IPS DF 6.9 (cell line): ENCODE results near the gene NRXN3.
"Not testable (repeated sequence)": the region's sequence is repeated elsewhere in the genome, so short reads cannot be mapped to it uniquely, and the experiment has no call there.

Experiments
- DNase-seq: peaks from one replicate; pipeline ENCODE4 v3.0.0-alpha.2; 2013; ENCODE audit warnings: low read depth, low spot score
- H3K27ac ChIP-seq: one replicate; pipeline ENCODE4 v1.5.1; 2013; ENCODE audit warnings: low read length, control low read depth
- H3K27me3 ChIP-seq: 2 replicates; pipeline ENCODE4 v1.6.1; 2013; ENCODE audit warnings: mild to moderate bottlenecking, low read length; ENCODE audit not compliant: control insufficient read depth, insufficient read depth
- H3K36me3 ChIP-seq: 2 replicates; pipeline ENCODE4 v1.6.1; 2013; ENCODE audit warnings: low read length; ENCODE audit not compliant: control insufficient read depth, insufficient read depth
- H3K4me1 ChIP-seq: 2 replicates; pipeline ENCODE4 v1.6.1; 2013; ENCODE audit warnings: low read length; ENCODE audit not compliant: control insufficient read depth, insufficient read depth
- H3K4me3 ChIP-seq: 2 replicates; pipeline ENCODE4 v1.5.1; 2013; ENCODE audit warnings: mild to moderate bottlenecking, low read length
- H3K9me3 ChIP-seq: 2 replicates; pipeline ENCODE4 v1.6.1; 2013; ENCODE audit warnings: low read length, inconsistent platforms; ENCODE audit not compliant: control insufficient read depth, insufficient read depth
- WGBS: extraction: QIAGEN DNeasy Blood & Tissue Kit; methylation state at CpG from one replicate; pipeline ENCODE4 v1.1.7; 2013; ENCODE audit warnings: mixed read lengths, missing lambda C conversion rate; ENCODE audit not compliant: insufficient read length, insufficient coverage; 5-methylcytosine and 5-hydroxymethylcytosine counted together

The NRXN3 gene

GRCh38 chr14:79749065-79749464, 1578.9 kb downstream of the NRXN3 start:
- Histone ChIP-seq H3K36me3 (no peaks in the 10 kb centered on the region), H3K27me3 (no peaks in the 10 kb centered on the region), H3K27ac (no peak overlapping the region), H3K4me1 (no peaks in the 10 kb centered on the region), H3K4me3 (no peak overlapping the region), H3K9me3 (no peaks in the 10 kb centered on the region)
- DNase-seq: no peak
- WGBS: no CpG with 5 or more reads among the region's 2 CpGs

- no peak for DNase-seq
- Histone ChIP-seq H3K27me3 (no peaks in the 10 kb centered on the region), H3K27ac (no peak overlapping the region), H3K36me3 (no peaks in the 10 kb centered on the region), H3K4me1 (no peaks in the 10 kb centered on the region), H3K9me3 (no peaks in the 10 kb centered on the region), H3K4me3 (no peak overlapping the region)
Observed at GRCh38 chr14:79758985-79759384, 1588.8 kb downstream of the NRXN3 start.

- Histone ChIP-seq H3K4me3 (no peak overlapping the region), H3K27me3 (no peaks in the 10 kb centered on the region), H3K4me1 (no peaks in the 10 kb centered on the region), H3K36me3 (no peaks in the 10 kb centered on the region), H3K27ac (no peak overlapping the region), H3K9me3 (no peaks in the 10 kb centered on the region)
- DNase-seq: no peak
- no CpG with 5 or more reads among the region's 3 CpGs for WGBS
Observed at GRCh38 chr14:79764323-79764722, 1594.2 kb downstream of the NRXN3 start.

GRCh38 chr14:79766511-79766910, 1596.3 kb downstream of the NRXN3 start:
- DNase-seq: no peak
- Histone ChIP-seq H3K4me3 (no peak overlapping the region), H3K36me3 (no peaks in the 10 kb centered on the region), H3K9me3 (no peaks in the 10 kb centered on the region), H3K27ac (no peak overlapping the region), H3K4me1 (no peaks in the 10 kb centered on the region), H3K27me3 (no peaks in the 10 kb centered on the region)
- WGBS: no CpG with 5 or more reads among the region's 2 CpGs

- Histone ChIP-seq H3K27ac (no peak overlapping the region), H3K27me3 (no peaks in the 10 kb centered on the region), H3K36me3 (no peaks in the 10 kb centered on the region), H3K9me3 (no peaks in the 10 kb centered on the region), H3K4me1 (no peaks in the 10 kb centered on the region), H3K4me3 (no peak overlapping the region)
- no peak for DNase-seq
- no CpG with 5 or more reads among the region's 1 CpG for WGBS
Observed at GRCh38 chr14:79767251-79767650, 1597.1 kb downstream of the NRXN3 start.

GRCh38 chr14:79767721-79768120, 1597.5 kb downstream of the NRXN3 start:
- not testable (repeated sequence) for DNase-seq, H3K27ac ChIP-seq, H3K27me3 ChIP-seq, H3K36me3 ChIP-seq, H3K4me1 ChIP-seq, H3K4me3 ChIP-seq, H3K9me3 ChIP-seq
- no CpG with 5 or more reads among the region's 14 CpGs for WGBS

GRCh38 chr14:79781882-79782281, 1611.7 kb downstream of the NRXN3 start:
- no CpG with 5 or more reads among the region's 2 CpGs for WGBS

GRCh38 chr14:79783041-79783440, 1612.9 kb downstream of the NRXN3 start:
- no peaks in the 10 kb centered on the region for H3K36me3 ChIP-seq
- WGBS: no CpG with 5 or more reads among the region's 4 CpGs
- no peaks in the 10 kb centered on the region for H3K4me1 ChIP-seq
- H3K27me3 ChIP-seq: no peaks in the 10 kb centered on the region
- H3K27ac ChIP-seq: no peak overlapping the region
- no peaks in the 10 kb centered on the region for H3K9me3 ChIP-seq
- H3K4me3 ChIP-seq: no peak overlapping the region
- DNase-seq: no peak

More at GRCh38 chr14:79781882-79782281, 1611.7 kb downstream of the NRXN3 start:
- Histone ChIP-seq H3K9me3 (no peaks in the 10 kb centered on the region), H3K4me1 (no peaks in the 10 kb centered on the region), H3K36me3 (no peaks in the 10 kb centered on the region), H3K4me3 (no peak overlapping the region), H3K27me3 (no peaks in the 10 kb centered on the region), H3K27ac (no peak overlapping the region)
- no peak for DNase-seq

GRCh38 chr14:79786522-79786921, 1616.3 kb downstream of the NRXN3 start:
- H3K4me1 ChIP-seq: no peaks in the 10 kb centered on the region

GRCh38 chr14:79788346-79788745, 1618.2 kb downstream of the NRXN3 start:
- H3K27ac ChIP-seq: no peak overlapping the region
- H3K27me3 ChIP-seq: no peaks in the 10 kb centered on the region
- H3K4me1 ChIP-seq: no peaks in the 10 kb centered on the region
- no peaks in the 10 kb centered on the region for H3K9me3 ChIP-seq
- no CpG with 5 or more reads among the region's 2 CpGs for WGBS
- no peaks in the 10 kb centered on the region for H3K36me3 ChIP-seq
- H3K4me3 ChIP-seq: no peak overlapping the region
- DNase-seq: no peak

More at GRCh38 chr14:79786522-79786921, 1616.3 kb downstream of the NRXN3 start:
- DNase-seq: no peak
- H3K27me3 ChIP-seq: no peaks in the 10 kb centered on the region
- H3K36me3 ChIP-seq: no peaks in the 10 kb centered on the region
- no CpG with 5 or more reads among the region's 3 CpGs for WGBS
- H3K27ac ChIP-seq: no peak overlapping the region
- no peak overlapping the region for H3K4me3 ChIP-seq
- no peaks in the 10 kb centered on the region for H3K9me3 ChIP-seq

- Histone ChIP-seq H3K27me3 (no peaks in the 10 kb centered on the region), H3K9me3 (no peaks in the 10 kb centered on the region), H3K4me1 (no peaks in the 10 kb centered on the region), H3K4me3 (no peak overlapping the region), H3K27ac (no peak overlapping the region), H3K36me3 (no peaks in the 10 kb centered on the region)
- DNase-seq: no peak
- WGBS: no CpG with 5 or more reads among the region's 5 CpGs
Observed at GRCh38 chr14:79791055-79791732, 1621.0 kb downstream of the NRXN3 start.
